HL-60 (cell line): ENCODE data around the gene PRKAG1.

ENCODE experiments used
- CTCF ChIP-seq: IDR thresholded peaks from one replicate; pipeline ENCODE4 v1.5.1; 2011; ENCODE audit warnings: low read length, control low read depth, inconsistent platforms; ENCODE audit not compliant: insufficient read depth
- GABPA ChIP-seq: IDR thresholded peaks from 2 replicates; pipeline ENCODE4 v1.6.1; 2012; ENCODE audit warnings: low read depth
- POLR2AphosphoS5 ChIP-seq: IDR thresholded peaks from 2 replicates; pipeline ENCODE4 v1.6.1; 2012; ENCODE audit warnings: low read depth

GRCh38 chr12:49008943-49009342, 9.6 kb downstream of the PRKAG1 start:
- TF ChIP-seq CTCF (no peak), GABPA (no peak), POLR2AphosphoS5 (no peak)
